LNCaP clone FGC (cell line): ENCODE measurements around the gene YTHDF1.

Experiments used
- DNase-seq: peaks from one replicate; pipeline ENCODE4 v3.0.0-alpha.2; 2011; ENCODE audit warnings: low read depth
- H3K4me3 ChIP-seq: 2 replicates; pipeline ENCODE4 v1.5.1; 2011; ENCODE audit warnings: mild to moderate bottlenecking, low read depth, low read length, control low read depth
- TF ChIP-seq, protein P1 (sequence below): IDR thresholded peaks from 2 replicates; pipeline ENCODE4 v1.5.1; 2012; ENCODE audit warnings: mild to moderate bottlenecking; ENCODE audit not compliant: control insufficient read depth, insufficient read depth; ENCODE audit errors: extremely low read depth

YTHDF1 gene

GRCh38 chr20:63236116-63236837 lies 20.3 kb upstream of the YTHDF1 start:
- TF ChIP-seq, protein P1, sequence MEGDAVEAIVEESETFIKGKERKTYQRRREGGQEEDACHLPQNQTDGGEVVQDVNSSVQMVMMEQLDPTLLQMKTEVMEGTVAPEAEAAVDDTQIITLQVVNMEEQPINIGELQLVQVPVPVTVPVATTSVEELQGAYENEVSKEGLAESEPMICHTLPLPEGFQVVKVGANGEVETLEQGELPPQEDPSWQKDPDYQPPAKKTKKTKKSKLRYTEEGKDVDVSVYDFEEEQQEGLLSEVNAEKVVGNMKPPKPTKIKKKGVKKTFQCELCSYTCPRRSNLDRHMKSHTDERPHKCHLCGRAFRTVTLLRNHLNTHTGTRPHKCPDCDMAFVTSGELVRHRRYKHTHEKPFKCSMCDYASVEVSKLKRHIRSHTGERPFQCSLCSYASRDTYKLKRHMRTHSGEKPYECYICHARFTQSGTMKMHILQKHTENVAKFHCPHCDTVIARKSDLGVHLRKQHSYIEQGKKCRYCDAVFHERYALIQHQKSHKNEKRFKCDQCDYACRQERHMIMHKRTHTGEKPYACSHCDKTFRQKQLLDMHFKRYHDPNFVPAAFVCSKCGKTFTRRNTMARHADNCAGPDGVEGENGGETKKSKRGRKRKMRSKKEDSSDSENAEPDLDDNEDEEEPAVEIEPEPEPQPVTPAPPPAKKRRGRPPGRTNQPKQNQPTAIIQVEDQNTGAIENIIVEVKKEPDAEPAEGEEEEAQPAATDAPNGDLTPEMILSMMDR: no peak
- no peak overlapping the region for H3K4me3 ChIP-seq
- no peak for DNase-seq

- TF ChIP-seq, protein P1: no peak
- no peak for DNase-seq
- no peak within 1 kb of the TSS for H3K4me3 ChIP-seq
These were observed 19.6 kb upstream of the YTHDF1 start, which contains the start of gene BIRC7 for GRCh38 chr20:63235399-63235983. Gene BIRC7 (plus strand): TSS chr20:63235905. CDS start chr20:63236097, 192 bp downstream.

- H3K4me3 ChIP-seq: no peak overlapping the region
- TF ChIP-seq, protein P1: peak; percentile 65
- no peak for DNase-seq
These were observed 18.9 kb upstream of the YTHDF1 start for GRCh38 chr20:63234693-63235398.

- TF ChIP-seq, protein P1: no peak
- H3K4me3 ChIP-seq: no peak overlapping the region
- DNase-seq: no peak
These were observed 18.0 kb upstream of the YTHDF1 start for GRCh38 chr20:63233924-63234323.

- no peak for DNase-seq
- TF ChIP-seq, protein P1: no peak
- H3K4me3 ChIP-seq: no peak overlapping the region
These were observed 17.1 kb upstream of the YTHDF1 start for GRCh38 chr20:63233061-63233344.

GRCh38 chr20:63232235-63233060 lies 16.5 kb upstream of the YTHDF1 start:
- DNase-seq: no peak
- no peak overlapping the region for H3K4me3 ChIP-seq
- TF ChIP-seq, protein P1: no peak
